NT2/D1 (cell line): ENCODE results near the gene ACO1.

ENCODE experiments used
- DNase-seq: peaks from one replicate; pipeline ENCODE4 v3.0.0-alpha.2; 2011; ENCODE audit warnings: low read depth, low spot score
- H3K27me3 ChIP-seq: 2 replicates; pipeline ENCODE4 v1.6.0; 2011; ENCODE audit warnings: mild to moderate bottlenecking; ENCODE audit not compliant: insufficient read length, insufficient read depth
- H3K36me3 ChIP-seq: 2 replicates; pipeline ENCODE4 v1.6.1; 2011; ENCODE audit warnings: mild to moderate bottlenecking, low read length, mixed read lengths; ENCODE audit not compliant: insufficient read depth, insufficient read length
- H3K4me1 ChIP-seq: 2 replicates; pipeline ENCODE4 v1.5.1; 2011; ENCODE audit not compliant: insufficient read depth, insufficient read length
- H3K4me3 ChIP-seq: 2 replicates; pipeline ENCODE4 v1.5.1; 2011; ENCODE audit warnings: low read depth; ENCODE audit not compliant: insufficient read length
- H3K9ac ChIP-seq: 2 replicates; pipeline ENCODE4 v1.6.0; 2011; ENCODE audit warnings: low read depth; ENCODE audit not compliant: insufficient read length
- H3K9me3 ChIP-seq: 2 replicates; pipeline ENCODE4 v1.5.1; 2011; ENCODE audit warnings: mild to moderate bottlenecking, low read length; ENCODE audit not compliant: insufficient read depth
- SUZ12 ChIP-seq: IDR thresholded peaks from 2 replicates; pipeline ENCODE4 v1.6.1; 2011; ENCODE audit not compliant: insufficient read length, insufficient read depth; ENCODE audit errors: extremely low read depth
- YY1 ChIP-seq: IDR thresholded peaks from 2 replicates; pipeline ENCODE4 v1.6.1; 2011; ENCODE audit not compliant: insufficient read length, insufficient read depth
- ZNF274 ChIP-seq: IDR thresholded peaks from 2 replicates; pipeline ENCODE4 v1.6.1; 2011; ENCODE audit warnings: mild to moderate bottlenecking, low read depth, low read length

The ACO1 gene

GRCh38 chr9:32384364-32385151 is at the start of gene ACO1:
Gene ACO1, plus strand, starts transcription at chr9:32384643. Its CDS starts 20,864 bp downstream, at chr9:32405507.
- Histone ChIP-seq H3K4me3 (peak within 1 kb of the TSS; percentile 81), H3K9ac (peak within 1 kb of the TSS; percentile 95), H3K36me3 (peaks cover 7% of the 10 kb centered on the region), H3K4me1 (no peaks in the 10 kb centered on the region), H3K9me3 (no peaks in the 10 kb centered on the region), H3K27me3 (peaks cover 36% of the 10 kb centered on the region)
- no peak for TF ChIP-seq YY1
- no peak for TF ChIP-seq ZNF274
- TF ChIP-seq SUZ12: no peak
- DNase-seq: peak; percentile 76

DNA sequence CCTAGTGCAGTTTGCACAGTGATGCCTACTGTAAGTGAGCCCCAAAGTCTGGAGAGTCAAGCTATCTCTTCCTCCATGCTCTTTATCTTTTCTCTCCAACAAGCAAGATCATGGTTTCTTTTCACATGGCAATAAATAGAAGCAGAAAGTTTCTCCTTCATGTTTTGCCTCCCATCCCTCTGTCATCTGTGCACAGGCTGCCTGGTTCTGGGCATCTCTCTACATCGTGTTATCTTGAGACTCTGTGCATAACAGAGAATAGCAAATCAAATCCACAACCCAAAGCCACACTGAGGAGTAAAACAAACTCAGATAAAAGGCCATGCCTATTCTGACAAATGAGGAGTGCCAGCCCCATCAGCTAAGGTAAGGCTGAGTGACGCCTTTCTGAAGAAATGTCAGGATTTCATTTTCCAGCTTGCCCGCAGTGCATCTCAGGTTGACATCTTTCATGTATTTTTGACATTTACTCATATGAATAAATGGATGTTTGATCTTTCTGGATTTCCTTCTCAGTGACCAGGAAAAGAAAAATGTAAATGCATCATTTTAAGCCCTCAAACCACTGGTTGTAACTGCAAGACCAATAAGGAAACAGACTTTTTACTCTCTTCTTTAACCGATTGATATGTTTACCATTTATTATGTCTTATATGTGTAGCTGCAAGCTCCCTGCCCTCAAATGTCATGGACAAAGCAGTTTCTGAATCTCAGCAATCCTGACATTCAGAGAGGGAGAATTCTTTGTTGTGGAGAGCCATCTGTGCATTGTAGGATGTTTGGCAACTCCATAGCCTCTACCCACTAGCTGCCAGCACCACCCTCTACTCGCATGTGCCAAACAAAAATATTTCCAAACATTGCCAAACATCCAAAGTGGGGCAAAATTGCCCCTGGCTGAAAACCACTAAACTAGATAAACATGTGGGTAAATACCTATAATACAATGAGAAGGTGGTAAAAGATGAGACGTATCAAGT is 49.2 kb upstream of the ACO1 start:
- no peak for DNase-seq
- Histone ChIP-seq H3K36me3 (no peaks in the 10 kb centered on the region), H3K9me3 (no peaks in the 10 kb centered on the region), H3K4me3 (no peak overlapping the region), H3K27me3 (no peaks in the 10 kb centered on the region), H3K4me1 (no peaks in the 10 kb centered on the region), H3K9ac (no peak overlapping the region)
- TF ChIP-seq SUZ12 (no peak), YY1 (no peak), ZNF274 (no peak)

- H3K9me3 ChIP-seq: 0 out of 2 replicates have a peak, but pooled peaks cover 5% of the 10 kb centered on the region
- DNase-seq: no peak
- TF ChIP-seq ZNF274 (no peak), SUZ12 (no peak), YY1 (no peak)
- no peaks in the 10 kb centered on the region for H3K27me3 ChIP-seq
- no peak overlapping the region for H3K4me3 ChIP-seq
- H3K4me1 ChIP-seq: peaks cover 3% of the 10 kb centered on the region
- H3K36me3 ChIP-seq: no peaks in the 10 kb centered on the region
- no peak overlapping the region for H3K9ac ChIP-seq
Measured at GRCh38 chr9:32339424-32339823, 45.0 kb upstream of the ACO1 start.

DNA sequence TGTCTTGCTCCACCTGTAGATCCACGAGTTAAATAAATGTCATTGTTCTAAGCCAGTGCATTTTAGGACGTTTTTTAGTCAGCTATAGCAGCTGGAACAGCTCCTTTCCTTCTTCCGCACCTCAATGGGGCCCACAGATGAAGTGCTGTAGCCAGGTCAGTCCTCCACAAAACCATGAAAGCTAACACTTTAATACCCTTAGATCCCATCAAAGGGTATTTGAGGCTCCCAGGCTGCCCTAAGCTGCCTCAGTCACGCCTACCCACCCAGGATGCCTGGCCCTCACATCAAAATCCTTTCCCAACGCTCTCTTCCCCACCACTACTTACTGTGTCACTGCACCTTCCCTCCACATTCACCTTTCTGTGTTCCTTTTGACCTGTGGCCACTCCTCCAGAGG is 44.1 kb upstream of the ACO1 start:
- Histone ChIP-seq H3K27me3 (no peaks in the 10 kb centered on the region), H3K9me3 (0 out of 2 replicates have a peak, but pooled peaks cover 5% of the 10 kb centered on the region), H3K9ac (no peak overlapping the region), H3K4me3 (no peak overlapping the region), H3K36me3 (no peaks in the 10 kb centered on the region), H3K4me1 (peaks cover 3% of the 10 kb centered on the region)
- TF ChIP-seq ZNF274 (no peak), SUZ12 (no peak), YY1 (no peak)
- no peak for DNase-seq

GRCh38 chr9:32344551-32345182 is 39.8 kb upstream of the ACO1 start:
- DNase-seq: peak; percentile 79
- H3K9me3 ChIP-seq: 0 out of 2 replicates have a peak, but pooled peaks cover 5% of the 10 kb centered on the region
- H3K9ac ChIP-seq: no peak overlapping the region
- H3K4me3 ChIP-seq: no peak overlapping the region
- TF ChIP-seq YY1: no peak
- no peak for TF ChIP-seq SUZ12
- no peak for TF ChIP-seq ZNF274
- peaks cover 3% of the 10 kb centered on the region for H3K4me1 ChIP-seq
- no peaks in the 10 kb centered on the region for H3K36me3 ChIP-seq
- no peaks in the 10 kb centered on the region for H3K27me3 ChIP-seq

DNA sequence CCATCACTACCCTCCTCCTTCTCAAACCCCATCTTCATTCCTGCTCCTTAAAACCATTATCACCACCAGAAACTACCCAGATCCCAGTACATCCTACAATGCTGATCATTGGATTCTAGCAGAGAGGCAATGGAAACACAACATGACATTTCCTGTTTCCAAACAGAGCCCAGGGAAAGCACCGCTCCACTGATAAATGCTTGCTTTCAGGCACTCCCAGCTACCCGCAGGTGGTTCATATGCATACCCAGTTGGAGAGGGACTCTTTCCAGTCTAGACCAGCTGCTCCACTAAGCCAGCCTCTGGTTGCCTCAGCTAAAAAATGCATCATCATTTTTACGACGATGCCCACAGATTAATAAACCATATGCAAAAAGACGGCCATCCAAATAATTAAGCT is 39.2 kb upstream of the ACO1 start:
- TF ChIP-seq YY1 (no peak), ZNF274 (no peak), SUZ12 (no peak)
- H3K9me3 ChIP-seq: 0 out of 2 replicates have a peak, but pooled peaks cover 5% of the 10 kb centered on the region
- H3K9ac ChIP-seq: no peak overlapping the region
- H3K27me3 ChIP-seq: no peaks in the 10 kb centered on the region
- H3K36me3 ChIP-seq: no peaks in the 10 kb centered on the region
- no peak overlapping the region for H3K4me3 ChIP-seq
- DNase-seq: peak; percentile 50
- peaks cover 3% of the 10 kb centered on the region for H3K4me1 ChIP-seq
